MM.1S (cell line): Measurements from ENCODE around the gene AGO1.
"Not testable (repeated sequence)": the region's sequence is repeated elsewhere in the genome, so short reads cannot be mapped to it uniquely, and the experiment has no call there.

Experiments used
- EZH2 ChIP-seq: fragments of 300-600 bp; sonication (generic); optimal IDR thresholded peaks from 2 replicates; pipeline ENCODE3; 2017; ENCODE audit warnings: low read depth, mild to moderate bottlenecking, antibody characterized with exemption, low read length, mixed read lengths
- TF ChIP-seq, protein P1 (sequence below): fragments of 300-600 bp; sonication (generic); IDR thresholded peaks from 2 replicates; pipeline ENCODE4 v1.5.1; 2016; ENCODE audit warnings: antibody characterized with exemption, low read length, mixed read lengths

DNA sequence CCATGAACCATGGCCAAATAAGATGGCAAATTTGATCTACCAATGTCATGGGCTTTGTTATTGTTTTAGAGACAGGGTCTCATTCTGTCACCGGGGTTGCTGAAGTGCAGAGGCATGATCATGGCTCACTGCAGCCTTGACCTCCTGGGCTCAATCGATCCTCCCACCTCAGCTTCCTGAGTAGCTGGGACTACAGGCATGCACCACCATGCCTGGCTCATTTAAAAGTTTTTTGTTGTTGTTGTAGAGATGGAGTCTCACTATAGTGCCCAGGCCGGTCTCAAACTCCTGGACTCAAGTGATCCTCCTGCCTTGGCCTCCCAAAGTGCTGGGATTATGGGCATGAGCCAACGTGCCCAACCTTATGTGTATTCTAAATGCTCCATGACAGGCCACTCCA, 8.9 kb upstream of the AGO1 start:
- TF ChIP-seq, protein P1, sequence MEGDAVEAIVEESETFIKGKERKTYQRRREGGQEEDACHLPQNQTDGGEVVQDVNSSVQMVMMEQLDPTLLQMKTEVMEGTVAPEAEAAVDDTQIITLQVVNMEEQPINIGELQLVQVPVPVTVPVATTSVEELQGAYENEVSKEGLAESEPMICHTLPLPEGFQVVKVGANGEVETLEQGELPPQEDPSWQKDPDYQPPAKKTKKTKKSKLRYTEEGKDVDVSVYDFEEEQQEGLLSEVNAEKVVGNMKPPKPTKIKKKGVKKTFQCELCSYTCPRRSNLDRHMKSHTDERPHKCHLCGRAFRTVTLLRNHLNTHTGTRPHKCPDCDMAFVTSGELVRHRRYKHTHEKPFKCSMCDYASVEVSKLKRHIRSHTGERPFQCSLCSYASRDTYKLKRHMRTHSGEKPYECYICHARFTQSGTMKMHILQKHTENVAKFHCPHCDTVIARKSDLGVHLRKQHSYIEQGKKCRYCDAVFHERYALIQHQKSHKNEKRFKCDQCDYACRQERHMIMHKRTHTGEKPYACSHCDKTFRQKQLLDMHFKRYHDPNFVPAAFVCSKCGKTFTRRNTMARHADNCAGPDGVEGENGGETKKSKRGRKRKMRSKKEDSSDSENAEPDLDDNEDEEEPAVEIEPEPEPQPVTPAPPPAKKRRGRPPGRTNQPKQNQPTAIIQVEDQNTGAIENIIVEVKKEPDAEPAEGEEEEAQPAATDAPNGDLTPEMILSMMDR, result not testable (repeated sequence)
- not testable (repeated sequence) for TF ChIP-seq EZH2
